ENCODE results near the gene TMEM163.

The TMEM163 gene

DNA sequence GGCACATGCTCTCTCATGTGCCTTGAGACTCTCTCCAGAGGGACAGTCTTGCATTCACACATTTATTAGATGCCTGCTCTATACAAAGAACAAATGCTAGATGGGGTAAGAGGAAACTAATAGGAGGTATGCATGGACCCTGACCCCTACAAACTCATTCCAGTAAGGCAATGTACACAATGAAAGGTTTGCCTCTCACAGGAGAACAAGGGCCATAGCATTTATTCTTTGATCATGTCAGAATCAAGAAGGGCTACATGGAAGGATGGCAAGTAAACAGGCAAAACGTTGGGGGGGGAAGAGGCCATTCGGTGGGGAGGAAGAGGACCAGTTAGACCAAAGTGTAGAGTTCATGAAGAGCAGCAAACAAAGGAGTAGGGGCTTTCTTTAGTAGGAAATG is 130.2 kb downstream of the TMEM163 start:
- no peaks in the 10 kb centered on the region for H3K27me3 ChIP-seq
- intact Hi-C loops (cut with DNase I; ENCODE audit: low total_unique reads), result no loop called here
- TF ChIP-seq CTCF (IDR thresholded peaks at IDR 0.05), result no peak
- H3K27ac ChIP-seq, result no peak overlapping the region
- no peaks in the 10 kb centered on the region for H3K4me1 ChIP-seq
- no peak overlapping the region for H3K4me3 ChIP-seq
- no peaks in the 10 kb centered on the region for H3K36me3 ChIP-seq
- DNase-seq, result no peak
- H3K9me3 ChIP-seq, result peaks cover 0 to 16% (median 12%) of the 10 kb centered on the region in 3 donors

GRCh38 chr2:134586326-134586965 is 132.4 kb downstream of the TMEM163 start:
- H3K4me1 ChIP-seq, result no peaks in the 10 kb centered on the region
- no peaks in the 10 kb centered on the region for H3K27me3 ChIP-seq
- no peak for TF ChIP-seq CTCF (IDR thresholded peaks at IDR 0.05)
- no peak overlapping the region for H3K4me3 ChIP-seq
- H3K9me3 ChIP-seq, result peaks cover 0 to 16% (median 12%) of the 10 kb centered on the region in 3 donors
- H3K36me3 ChIP-seq, result no peaks in the 10 kb centered on the region
- no peak for DNase-seq
- H3K27ac ChIP-seq, result no peak overlapping the region
- intact Hi-C loops (cut with DNase I; ENCODE audit: low total_unique reads), result no loop called here

- H3K36me3 ChIP-seq, result no peaks in the 10 kb centered on the region
- H3K9me3 ChIP-seq, result no peaks in the 10 kb centered on the region
- H3K4me3 ChIP-seq, result no peak overlapping the region
- TF ChIP-seq CTCF (IDR thresholded peaks at IDR 0.05), result no peak
- DNase-seq, result no peak
- no peaks in the 10 kb centered on the region for H3K27me3 ChIP-seq
- intact Hi-C loops (cut with DNase I; ENCODE audit: low total_unique reads), result no loop called here
- no peak overlapping the region for H3K27ac ChIP-seq
- no peaks in the 10 kb centered on the region for H3K4me1 ChIP-seq
Measured at GRCh38 chr2:134583997-134584520, 134.7 kb downstream of the TMEM163 start.

- Histone ChIP-seq H3K4me3 (no peak overlapping the region), H3K4me1 (no peaks in the 10 kb centered on the region), H3K9me3 (no peaks in the 10 kb centered on the region), H3K36me3 (no peaks in the 10 kb centered on the region), H3K27ac (no peak overlapping the region), H3K27me3 (no peaks in the 10 kb centered on the region)
- no peak for TF ChIP-seq CTCF (IDR thresholded peaks at IDR 0.05)
- intact Hi-C loops (cut with DNase I; ENCODE audit: low total_unique reads), result no loop called here
- DNase-seq, result no peak
Measured at GRCh38 chr2:134583462-134583861, 135.3 kb downstream of the TMEM163 start.

DNA sequence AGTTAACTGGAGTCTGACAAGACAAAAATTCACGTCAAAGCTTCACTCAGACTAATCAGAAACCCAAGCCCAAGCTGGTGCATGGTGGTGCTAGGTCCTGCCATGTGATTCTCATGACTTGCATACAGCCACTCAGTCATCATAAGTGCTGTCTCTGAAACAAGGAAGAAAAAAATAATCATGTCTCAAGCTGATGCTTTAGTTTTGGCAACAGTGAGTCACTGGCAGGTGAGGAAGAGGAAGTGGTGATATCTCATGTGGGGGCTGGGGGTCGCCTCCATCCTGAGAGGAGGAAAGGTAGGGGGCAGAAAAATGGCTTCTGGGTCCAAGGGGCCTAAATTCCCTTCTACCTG is 136.3 kb downstream of the TMEM163 start:
- no peaks in the 10 kb centered on the region for H3K9me3 ChIP-seq
- H3K27ac ChIP-seq, result no peak overlapping the region
- intact Hi-C loops (cut with DNase I; ENCODE audit: low total_unique reads), result no loop called here
- no peak for DNase-seq
- H3K36me3 ChIP-seq, result no peaks in the 10 kb centered on the region
- TF ChIP-seq CTCF (IDR thresholded peaks at IDR 0.05), result no peak
- H3K4me1 ChIP-seq, result no peaks in the 10 kb centered on the region
- H3K27me3 ChIP-seq, result no peaks in the 10 kb centered on the region
- H3K4me3 ChIP-seq, result no peak overlapping the region
